Measurements from ENCODE around the gene RAPGEF4.

Gene RAPGEF4

GRCh38 chr2:172957734-172958133, 222.1 kb downstream of the RAPGEF4 start:
- TF ChIP-seq CTCF (IDR thresholded peaks at IDR 0.05; ENCODE audit: borderline replicate concordance, control extremely low read depth, extremely low read depth, insufficient read depth, missing control alignments), result no peak
- in situ Hi-C loops (cut with MboI; ENCODE audit: low sequenced_read_pairs, unreplicated experiment), result no loop called here
- DNase-seq (ENCODE audit: low spot score), result no peak

- in situ Hi-C loops (cut with MboI; ENCODE audit: low sequenced_read_pairs, unreplicated experiment), result no loop called here
Observed at GRCh38 chr2:172962082-172962481, 226.4 kb downstream of the RAPGEF4 start.

GRCh38 chr2:172962824-172963223, 227.2 kb downstream of the RAPGEF4 start:
- no peak for DNase-seq (ENCODE audit: low spot score)
- no peak for TF ChIP-seq CTCF (IDR thresholded peaks at IDR 0.05; ENCODE audit: borderline replicate concordance, control extremely low read depth, extremely low read depth, insufficient read depth, missing control alignments)
- in situ Hi-C loops (cut with MboI; ENCODE audit: low sequenced_read_pairs, unreplicated experiment), result no loop called here

More at GRCh38 chr2:172962082-172962481, 226.4 kb downstream of the RAPGEF4 start:
- TF ChIP-seq CTCF (IDR thresholded peaks at IDR 0.05; ENCODE audit: borderline replicate concordance, control extremely low read depth, extremely low read depth, insufficient read depth, missing control alignments), result no peak
- DNase-seq (ENCODE audit: low spot score), result no peak

- no peak for DNase-seq (ENCODE audit: low spot score)
- in situ Hi-C loops (cut with MboI; ENCODE audit: low sequenced_read_pairs, unreplicated experiment), result no loop called here
- TF ChIP-seq CTCF (IDR thresholded peaks at IDR 0.05; ENCODE audit: borderline replicate concordance, control extremely low read depth, extremely low read depth, insufficient read depth, missing control alignments), result no peak
Observed at GRCh38 chr2:172964511-172965139, 229.0 kb downstream of the RAPGEF4 start.

GRCh38 chr2:172965433-172966212, 230.0 kb downstream of the RAPGEF4 start:
- in situ Hi-C loops (cut with MboI; ENCODE audit: low sequenced_read_pairs, unreplicated experiment), result no loop called here
- no peak for TF ChIP-seq CTCF (IDR thresholded peaks at IDR 0.05; ENCODE audit: borderline replicate concordance, control extremely low read depth, extremely low read depth, insufficient read depth, missing control alignments)
- DNase-seq (ENCODE audit: low spot score), result no peak

- in situ Hi-C loops (cut with MboI; ENCODE audit: low sequenced_read_pairs, unreplicated experiment), result no loop called here
- DNase-seq (ENCODE audit: low spot score), result no peak
- TF ChIP-seq CTCF (IDR thresholded peaks at IDR 0.05; ENCODE audit: borderline replicate concordance, control extremely low read depth, extremely low read depth, insufficient read depth, missing control alignments), result no peak
Observed at GRCh38 chr2:172967036-172967982, 231.7 kb downstream of the RAPGEF4 start.
